GM12875 (cell line): Measurements from ENCODE around the gene MED31.
"Not testable (repeated sequence)": the region's sequence is repeated elsewhere in the genome, so short reads cannot be mapped to it uniquely, and the experiment has no call there.

Experiments
- H3K4me3 ChIP-seq: one replicate; pipeline ENCODE4 v1.5.1; 2011; ENCODE audit warnings: low read depth, low read length, control low read depth
- CTCF ChIP-seq: IDR thresholded peaks from 2 replicates; pipeline ENCODE4 v1.5.1; 2011; ENCODE audit warnings: low read depth, mild to moderate bottlenecking, control low read depth, inconsistent platforms, low read length, moderate library complexity, borderline replicate concordance; ENCODE audit not compliant: insufficient read depth

The MED31 gene

GRCh38 chr17:6695051-6695450 is 43.6 kb upstream of the MED31 start:
- H3K4me3 ChIP-seq = no peak overlapping the region
- TF ChIP-seq CTCF = no peak

DNA sequence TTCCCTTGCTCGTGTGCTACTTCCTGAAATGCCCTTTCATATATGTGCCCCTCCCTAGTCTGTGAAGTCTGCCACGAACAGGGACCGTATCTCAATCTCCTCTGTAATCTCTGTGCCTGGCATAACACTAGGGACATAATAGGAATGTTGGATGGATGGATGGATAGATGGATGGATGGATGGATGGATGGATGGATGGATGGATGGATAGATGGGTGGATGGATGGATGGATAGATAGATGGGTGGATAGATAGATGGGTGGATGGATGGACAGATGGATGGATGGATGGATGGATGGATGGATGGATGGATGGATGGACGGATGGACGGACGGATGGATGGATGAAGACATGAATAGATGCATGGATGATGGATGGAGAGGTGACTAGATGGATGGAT is 40.6 kb upstream of the MED31 start:
- not testable (repeated sequence) for H3K4me3 ChIP-seq

DNA sequence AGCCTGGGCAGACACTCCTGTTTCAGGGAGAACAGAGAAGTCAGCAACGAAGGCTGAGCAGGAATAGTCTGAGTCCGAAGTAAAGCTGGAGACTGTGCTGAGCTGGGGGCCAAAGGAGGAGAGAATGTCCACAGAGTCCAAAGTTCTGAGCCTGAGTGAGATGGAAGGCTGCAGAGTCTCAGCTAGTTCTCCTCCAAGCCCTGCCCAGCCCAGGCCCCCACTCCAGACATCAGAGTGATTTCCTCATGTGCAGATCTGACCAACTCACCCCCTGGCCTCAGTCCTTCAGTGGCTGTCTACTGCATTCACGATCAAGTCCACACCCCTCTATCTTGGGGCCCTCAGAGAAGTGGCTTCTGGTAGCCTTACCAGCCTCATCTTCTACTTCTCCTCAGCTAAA is 40.1 kb upstream of the MED31 start:
- no peak for TF ChIP-seq CTCF
- no peak overlapping the region for H3K4me3 ChIP-seq

DNA sequence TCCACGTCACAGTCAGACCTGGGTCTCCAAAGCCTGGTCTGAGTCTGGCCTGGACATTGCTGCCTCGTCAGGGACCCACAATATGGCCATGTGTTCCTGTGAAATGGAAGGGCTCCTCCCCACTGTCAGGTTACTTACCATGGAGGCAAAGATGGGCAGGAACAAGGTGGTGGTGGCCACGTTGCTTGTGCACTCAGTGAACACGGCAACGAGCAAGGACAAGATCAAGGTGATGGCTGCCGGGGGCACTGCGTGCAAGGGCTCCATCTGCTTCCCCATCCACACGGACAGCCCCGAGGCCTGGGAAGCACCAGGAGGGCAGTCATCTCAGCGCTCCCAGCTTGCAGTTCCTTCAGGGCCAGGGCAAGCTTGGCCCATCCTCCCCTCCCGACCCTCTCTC is 39.2 kb upstream of the MED31 start:
- no peak overlapping the region for H3K4me3 ChIP-seq
- no peak for TF ChIP-seq CTCF

GRCh38 chr17:6688944-6689343 is 37.5 kb upstream of the MED31 start:
- H3K4me3 ChIP-seq = no peak overlapping the region
- no peak for TF ChIP-seq CTCF

GRCh38 chr17:6686026-6686425 is 34.6 kb upstream of the MED31 start:
- H3K4me3 ChIP-seq = no peak overlapping the region
- no peak for TF ChIP-seq CTCF

- no peak overlapping the region for H3K4me3 ChIP-seq
- no peak for TF ChIP-seq CTCF
Measured at GRCh38 chr17:6684881-6685767, 33.7 kb upstream of the MED31 start.
